HG03095 (cell line): ENCODE measurements around the gene TNS3.
"Not testable (repeated sequence)": the region's sequence is repeated elsewhere in the genome, so short reads cannot be mapped to it uniquely, and the experiment has no call there.

Experiments used
- ATAC-seq: cut with Tn5 transposase; IDR thresholded peaks from one replicate; pipeline ENCODE4 v1.9.1; 2021; ENCODE audit warnings: moderate library complexity; ENCODE audit not compliant: unreplicated experiment

Gene TNS3

GRCh38 chr7:47544416-47544815, 37.5 kb downstream of the TNS3 start:
- no peak for ATAC-seq

DNA sequence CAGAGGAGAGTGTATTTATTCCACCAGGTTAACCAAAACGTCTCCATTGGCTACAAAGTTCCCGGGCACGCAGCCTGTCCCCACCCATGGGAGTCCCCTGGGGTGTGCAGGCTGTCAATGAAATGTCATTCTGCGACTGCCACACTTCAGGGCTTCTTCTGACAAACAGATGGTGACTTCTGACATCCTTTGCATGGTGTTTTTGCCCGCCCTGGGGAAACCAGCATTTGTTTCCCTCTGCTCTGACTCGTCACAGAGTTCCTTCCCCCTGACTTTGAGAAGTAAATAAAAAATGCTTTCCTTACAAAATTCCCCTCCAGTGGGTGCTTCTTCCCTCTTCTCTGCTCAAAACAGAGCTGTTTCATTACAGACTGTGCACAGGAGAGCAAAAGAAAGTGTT, 38.2 kb downstream of the TNS3 start:
- peak; percentile 54 for ATAC-seq

GRCh38 chr7:47543056-47543455, 38.9 kb downstream of the TNS3 start:
- ATAC-seq: no peak

- no peak for ATAC-seq
Observed at GRCh38 chr7:47542051-47542450, 39.9 kb downstream of the TNS3 start.

DNA sequence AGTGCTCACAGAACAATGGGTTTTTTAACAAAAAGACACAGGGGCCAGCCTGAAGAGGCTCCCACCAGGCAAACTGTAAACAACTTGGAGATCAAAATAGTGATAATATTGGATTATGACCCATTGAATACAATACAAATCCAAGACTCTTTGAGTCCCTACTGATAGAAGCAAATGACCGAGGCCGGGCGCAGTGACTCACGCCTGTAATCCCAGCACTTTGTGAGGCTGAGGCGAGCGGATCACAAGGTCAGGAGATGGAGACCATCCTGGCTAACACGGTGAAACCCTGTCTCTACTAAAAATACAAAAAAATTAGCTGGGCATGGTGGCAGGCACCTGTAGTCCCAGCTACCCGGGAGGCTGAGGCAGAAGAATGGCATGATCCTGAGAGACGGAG, 40.4 kb downstream of the TNS3 start:
- ATAC-seq: not testable (repeated sequence)

DNA sequence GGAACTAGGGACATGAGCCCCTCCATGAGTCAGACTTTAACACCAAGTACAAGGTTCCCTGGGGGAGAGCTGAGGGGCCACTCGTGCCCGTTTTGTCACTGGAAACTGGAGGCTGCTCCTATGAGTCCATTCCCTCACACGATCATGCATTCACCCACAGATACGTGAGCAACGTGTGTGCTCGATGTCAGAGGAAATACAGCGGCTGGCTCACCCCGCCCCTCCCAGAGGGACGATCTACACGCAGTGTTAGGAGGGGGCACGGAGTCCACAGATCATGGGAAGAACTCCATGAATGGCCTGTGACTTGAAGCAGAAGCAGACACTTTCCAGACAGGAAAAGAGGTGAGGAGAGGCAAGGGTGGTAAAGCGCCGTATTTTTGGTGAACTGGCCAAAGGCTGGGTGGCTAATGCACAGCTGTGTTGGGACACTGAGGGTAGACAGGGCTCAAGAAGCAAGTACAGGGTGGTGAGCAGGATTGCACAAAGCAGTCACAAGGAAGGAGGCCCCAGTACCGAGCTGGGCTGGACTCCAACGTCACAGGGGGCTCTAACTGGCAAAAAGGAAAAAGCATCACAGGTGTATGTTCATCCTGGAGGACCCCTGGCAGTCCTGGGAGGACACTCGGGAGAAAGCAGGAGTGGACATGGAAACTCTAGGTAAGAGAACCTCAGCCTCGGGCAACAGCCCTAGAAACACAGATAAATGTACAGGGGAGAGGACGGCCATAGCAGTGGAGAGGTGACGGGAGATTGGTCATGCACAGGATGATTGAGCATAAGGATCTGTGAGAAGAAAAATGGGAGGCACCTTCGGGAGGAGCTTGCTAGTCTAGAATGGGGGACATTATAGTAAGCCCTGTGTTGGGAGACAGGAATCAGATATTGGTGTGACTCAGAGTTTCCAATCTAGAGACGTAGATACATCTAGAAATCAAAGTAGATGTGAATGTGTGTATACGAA, 41.2 kb downstream of the TNS3 start:
- no peak for ATAC-seq

DNA sequence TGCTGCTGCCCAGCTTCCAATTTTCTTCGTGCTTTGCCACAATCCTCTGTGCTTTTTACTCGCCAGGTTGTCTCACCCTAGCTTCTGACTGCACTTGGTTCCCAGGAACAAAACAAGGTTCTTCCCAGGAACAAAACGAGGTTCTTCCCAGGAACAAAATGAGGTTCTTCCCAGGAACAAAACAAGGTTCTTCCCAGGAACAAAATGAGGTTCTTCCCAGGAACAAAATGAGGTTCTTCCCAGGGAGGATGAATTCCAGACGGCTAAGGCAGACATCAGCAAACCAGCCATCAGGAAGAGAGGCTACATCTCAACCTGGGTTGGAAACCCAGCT, 41.9 kb downstream of the TNS3 start:
- ATAC-seq: no peak

- ATAC-seq: no peak
Observed at GRCh38 chr7:47539398-47540052, 42.4 kb downstream of the TNS3 start.

GRCh38 chr7:47538846-47539311, 43.0 kb downstream of the TNS3 start:
- no peak for ATAC-seq

GRCh38 chr7:47537716-47538675, 43.9 kb downstream of the TNS3 start:
- no peak for ATAC-seq

DNA sequence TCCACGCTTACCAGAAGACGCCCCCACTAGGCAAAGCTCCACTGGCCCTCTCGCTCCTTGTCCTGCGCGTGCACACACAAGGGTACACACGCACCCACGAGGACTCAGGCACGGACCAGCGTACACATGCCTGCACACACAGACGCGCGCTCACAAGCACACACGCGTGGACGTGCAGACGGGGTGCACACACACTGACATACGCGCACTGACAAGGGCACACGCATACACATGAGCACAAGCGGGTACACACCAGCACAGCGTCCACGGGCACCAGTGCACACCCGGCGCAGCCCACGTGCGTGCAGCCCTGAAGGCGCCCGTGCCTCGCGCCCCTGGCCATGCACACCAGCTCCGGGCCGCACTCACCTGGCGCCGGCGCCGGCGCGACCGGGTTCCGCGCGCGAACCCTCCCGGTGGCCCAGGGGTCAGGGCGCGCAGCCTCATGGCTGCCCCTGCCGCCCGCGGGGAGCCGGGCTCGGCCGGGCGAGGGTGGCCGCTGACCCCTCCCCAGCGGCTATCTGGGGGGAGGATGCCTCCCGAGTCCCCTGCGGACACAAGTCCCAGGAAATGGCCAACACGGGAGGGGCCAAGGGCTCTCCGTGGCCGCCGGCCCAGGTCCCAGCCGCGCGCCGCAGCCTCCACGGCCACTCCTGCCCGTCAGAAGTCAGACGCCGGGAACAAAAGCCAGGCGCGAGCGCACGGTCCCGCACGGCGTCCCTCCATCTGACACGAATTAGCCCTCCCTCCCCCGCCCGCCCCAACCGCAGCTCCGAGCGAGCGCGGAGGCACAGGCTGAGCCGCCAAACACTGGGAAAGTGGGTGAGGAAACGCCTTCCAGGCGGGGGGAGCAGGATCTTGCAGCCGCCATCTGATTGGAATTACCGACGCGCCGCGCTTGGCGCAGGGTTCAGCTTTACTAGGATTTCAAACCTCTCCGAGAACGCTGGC, 45.0 kb downstream of the TNS3 start:
- no peak for ATAC-seq

DNA sequence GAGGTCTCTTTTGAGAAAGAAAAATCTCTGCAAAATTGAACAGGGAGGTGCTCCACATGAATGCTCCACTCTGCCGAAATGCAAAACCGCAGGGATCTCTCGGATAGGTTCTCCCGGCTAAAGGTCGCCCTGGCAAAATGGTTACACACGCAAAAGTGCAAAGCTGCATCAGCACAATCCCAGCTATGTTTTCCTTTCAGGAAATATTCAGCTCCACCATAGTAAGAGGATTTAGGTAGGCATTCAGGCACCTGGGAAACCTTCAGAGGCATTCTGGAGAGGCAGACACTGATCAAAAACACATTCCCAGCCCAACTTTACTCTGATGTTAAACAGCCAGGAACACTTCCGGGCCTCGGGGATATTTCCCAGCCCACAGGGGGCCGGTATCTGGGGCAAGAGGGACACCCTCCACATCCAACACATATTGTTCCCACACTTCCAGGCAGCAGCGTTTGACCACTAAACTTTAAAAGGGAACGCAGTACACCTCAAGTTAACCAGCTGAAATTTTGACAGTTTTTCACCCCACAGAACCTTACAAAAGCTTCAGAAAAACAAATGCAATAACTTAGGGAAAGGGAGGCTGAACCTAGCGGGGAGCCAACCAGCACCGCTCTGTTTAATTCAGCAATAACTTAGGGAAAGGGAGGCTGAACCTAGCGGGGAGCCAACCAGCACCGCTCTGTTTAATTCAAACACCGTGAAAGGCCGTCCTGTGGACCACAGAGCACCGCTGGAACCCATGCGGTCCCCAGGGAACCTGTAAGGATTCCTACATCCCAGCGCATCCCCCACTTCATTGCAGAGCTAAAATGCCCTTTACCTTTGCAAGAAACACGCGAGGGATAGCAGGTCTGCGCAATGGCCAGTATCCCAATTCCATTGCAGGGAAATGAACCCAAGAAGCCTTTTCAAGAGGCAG, 45.9 kb downstream of the TNS3 start:
- ATAC-seq: no peak

DNA sequence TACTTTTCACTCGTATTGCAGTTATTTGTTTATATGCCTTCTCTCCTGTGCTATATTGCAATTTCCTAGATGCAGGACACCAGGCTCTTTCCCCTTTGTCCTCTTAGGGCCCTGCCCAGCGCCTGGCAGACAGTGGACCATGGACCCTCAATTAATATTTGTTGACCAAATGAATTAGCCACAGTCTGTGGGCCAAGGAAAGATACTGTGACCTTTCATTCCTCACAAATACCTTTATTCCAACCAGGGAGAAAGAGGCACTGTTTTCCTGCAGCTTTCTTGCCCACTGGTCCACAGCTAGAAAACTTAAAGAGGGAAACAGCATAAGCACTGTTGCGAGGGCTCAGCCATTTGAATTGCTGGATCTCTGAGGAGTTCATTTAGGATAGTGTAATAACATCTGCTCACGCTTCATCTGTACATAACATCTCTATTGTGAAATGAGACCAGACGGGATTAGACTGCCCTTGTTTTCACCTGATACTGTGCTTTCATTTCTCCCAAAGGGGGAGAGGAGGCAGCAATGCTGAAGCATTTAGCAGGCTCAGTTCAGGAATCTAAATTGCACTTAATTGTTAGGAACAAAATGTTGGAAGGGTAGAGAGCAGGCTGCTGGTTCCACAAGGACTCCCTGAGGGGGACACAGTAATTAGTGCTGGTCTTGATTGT, 46.7 kb downstream of the TNS3 start:
- no peak for ATAC-seq

DNA sequence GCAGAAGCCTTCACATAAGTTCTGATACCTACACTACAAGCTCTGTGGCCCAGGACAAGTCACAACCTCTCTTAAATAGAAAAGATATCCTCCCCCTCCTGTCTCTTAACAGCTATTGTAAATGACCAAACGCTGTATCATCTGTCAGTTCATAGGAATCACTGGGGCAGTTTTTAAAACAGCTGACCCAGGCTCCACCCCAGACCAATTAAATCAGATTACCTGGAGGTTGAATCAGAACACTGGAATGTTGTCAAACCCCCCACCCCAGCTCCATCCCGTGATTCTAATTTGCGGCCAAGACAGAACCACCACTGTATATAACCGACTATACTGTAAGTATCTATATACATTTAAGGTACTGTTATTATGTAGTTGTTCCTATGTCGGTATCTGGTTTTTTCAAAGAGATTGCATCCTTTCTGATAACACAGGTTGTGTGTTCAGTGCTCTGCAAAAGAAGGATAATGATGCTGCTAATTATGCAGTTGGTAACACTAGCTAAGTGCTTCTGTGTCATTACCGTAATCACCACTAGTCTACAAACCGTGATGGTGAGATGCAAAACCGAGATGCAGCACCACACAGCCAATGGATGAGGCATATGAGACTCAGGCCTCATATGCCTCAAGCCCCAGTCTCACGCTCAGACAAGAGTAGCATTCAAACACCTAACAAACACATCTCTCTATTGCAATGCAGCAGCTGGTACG, 47.4 kb downstream of the TNS3 start:
- no peak for ATAC-seq

- no peak for ATAC-seq
Observed at GRCh38 chr7:47531584-47532492, 50.1 kb downstream of the TNS3 start.

- no peak for ATAC-seq
Observed at GRCh38 chr7:47529826-47530555, 51.9 kb downstream of the TNS3 start.
